Colon (tissue), 2 donors: Measurements from ENCODE around the gene MYO1D.
A peak's percentile ranks its signal among the peaks of the same experiment; 100 is the strongest.
"Not testable (repeated sequence)": the region's sequence is repeated elsewhere in the genome, so short reads cannot be mapped to it uniquely, and the experiment has no call there.

ENCODE experiments used
- FAIRE-seq: peaks from 2 replicates; lab custom pipeline; 2012; peaks lifted over from hg19 to GRCh38; lab: Jason Lieb, UNC
- donor health status: control.
- donor health status: control.

The MYO1D gene

GRCh38 chr17:32894245-32894644 lies 17.3 kb upstream of the MYO1D start:
- no peak for FAIRE-seq

GRCh38 chr17:32887410-32887809 lies 10.5 kb upstream of the MYO1D start:
- not testable (repeated sequence) for FAIRE-seq

GRCh38 chr17:32886951-32887350 lies 10.0 kb upstream of the MYO1D start:
- not testable (repeated sequence) for FAIRE-seq

- FAIRE-seq = no peak
Observed at GRCh38 chr17:32882734-32883133, 5.8 kb upstream of the MYO1D start.

- FAIRE-seq = no peak
Observed at GRCh38 chr17:32882029-32882428, 5.1 kb upstream of the MYO1D start.

- FAIRE-seq = no peak
Observed at GRCh38 chr17:32880671-32881453, 3.9 kb upstream of the MYO1D start.

- FAIRE-seq = no peak
Observed at GRCh38 chr17:32879134-32879533, 2.2 kb upstream of the MYO1D start.

GRCh38 chr17:32878211-32878610 lies 1.3 kb upstream of the MYO1D start:
- FAIRE-seq = no peak

GRCh38 chr17:32877164-32877764 lies 340 bp upstream of the MYO1D start:
- FAIRE-seq = no peak

GRCh38 chr17:32875923-32876416 lies 954 bp downstream of the MYO1D start:
- FAIRE-seq = no peak

- FAIRE-seq = no peak
Observed at GRCh38 chr17:32875230-32875917, 1.6 kb downstream of the MYO1D start.

GRCh38 chr17:32873114-32873513 lies 3.8 kb downstream of the MYO1D start:
- no peak for FAIRE-seq

GRCh38 chr17:32871746-32872145 lies 5.2 kb downstream of the MYO1D start:
- FAIRE-seq = no peak

GRCh38 chr17:32870969-32871368 lies 6.0 kb downstream of the MYO1D start:
- no peak for FAIRE-seq

- no peak for FAIRE-seq
Observed at GRCh38 chr17:32870027-32870670, 6.8 kb downstream of the MYO1D start.

- no peak for FAIRE-seq
Observed at GRCh38 chr17:32869345-32870026, 7.4 kb downstream of the MYO1D start.

GRCh38 chr17:32865141-32865540 lies 11.8 kb downstream of the MYO1D start:
- no peak for FAIRE-seq

- peak; percentile 5 for FAIRE-seq
Observed at GRCh38 chr17:32863559-32863958, 13.4 kb downstream of the MYO1D start.

GRCh38 chr17:32862940-32863339 lies 14.0 kb downstream of the MYO1D start:
- no peak for FAIRE-seq

- no peak for FAIRE-seq
Observed at GRCh38 chr17:32861981-32862380, 14.9 kb downstream of the MYO1D start.

GRCh38 chr17:32859857-32860525 lies 16.9 kb downstream of the MYO1D start:
- FAIRE-seq = no peak
